BE2C (cell line): Measurements from ENCODE around the gene CPXM1. TPM values are rescaled to one million over a fixed set of nuclear protein-coding genes. Genes with fewer than 3 reads are reported as not detected.

Experiments used
- DNase-seq: peaks from one replicate; pipeline ENCODE4 v3.0.0-alpha.2; 2020
- H3K27me3 ChIP-seq: fragments of 250-450 bp; sonication (Bioruptor Pico); 2 replicates; pipeline ENCODE4 v1.5.1; 2020; ENCODE audit warnings: mild to moderate bottlenecking
- H3K36me3 ChIP-seq: fragments of 250-450 bp; sonication (Bioruptor Pico); 2 replicates; pipeline ENCODE4 v1.5.1; 2020; ENCODE audit warnings: mild to moderate bottlenecking
- H3K4me1 ChIP-seq: fragments of 250-450 bp; sonication (Bioruptor Pico); 2 replicates; pipeline ENCODE4 v1.5.1; 2020
- H3K4me3 ChIP-seq: 2 replicates; pipeline ENCODE4 v1.5.1; 2011; ENCODE audit warnings: low read depth, low read length
- H3K9me3 ChIP-seq: fragments of 250-450 bp; sonication (Bioruptor Pico); 2 replicates; pipeline ENCODE4 v1.5.1; 2020
- polyA plus RNA-seq: library from polyadenylated mRNA; unstranded; fragments of >200 nt; gene quantifications from one replicate; pipeline ENCODE4 v1.2.1, GENCODE V29; 2012; ENCODE audit warnings: low read depth, missing spikeins; ENCODE audit not compliant: insufficient read length, insufficient read depth
- TF ChIP-seq, protein P1 (sequence below): IDR thresholded peaks from 2 replicates; pipeline ENCODE4 v1.5.1; 2012; ENCODE audit warnings: mild to moderate bottlenecking, low read depth, low read length

CPXM1 gene
- 15.6 TPM for polyA plus RNA-seq

DNA sequence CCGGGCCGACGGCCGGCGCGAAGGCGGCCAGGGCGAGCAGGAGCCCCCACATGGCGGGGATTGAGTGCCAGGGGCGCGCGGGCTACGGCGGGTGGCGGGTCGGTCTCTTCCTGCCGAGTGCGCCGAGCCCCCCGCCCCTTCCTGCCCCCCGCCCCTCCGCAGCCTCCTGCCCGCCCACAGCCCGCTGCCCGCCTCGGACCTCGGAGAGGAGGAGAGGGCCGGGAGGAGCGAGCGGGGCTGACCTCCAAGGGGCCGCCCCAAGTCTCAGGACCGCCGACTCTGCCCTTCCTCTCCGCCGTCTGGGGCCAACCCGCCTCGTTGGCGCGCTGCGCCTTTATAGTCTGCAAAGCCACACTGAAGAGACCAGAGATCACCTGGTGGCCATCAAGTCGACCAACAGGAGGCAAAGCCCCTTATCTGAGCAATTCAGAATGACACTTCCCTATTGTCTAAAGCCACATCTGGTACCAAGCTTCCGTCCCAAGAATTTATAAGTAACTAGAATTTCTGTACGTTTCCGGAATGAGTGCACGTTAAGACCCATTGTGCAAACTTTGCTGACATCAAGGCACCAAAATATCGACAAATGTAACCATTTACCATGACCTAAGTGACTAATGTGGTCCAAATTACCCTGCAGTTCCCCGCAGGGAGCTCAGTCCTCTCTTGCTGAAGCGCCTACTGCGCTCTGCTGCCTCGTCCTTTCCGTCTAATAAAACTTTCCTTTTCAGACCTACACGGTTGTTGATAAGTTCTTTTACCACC is at the start of gene CPXM1:
CPXM1 (minus strand) TSS at position 107 of the 765 bp plus-strand sequence; CDS start at position 52, 55 bp downstream.
- peaks cover 41% of the 10 kb centered on the region for H3K27me3 ChIP-seq
- no peaks in the 10 kb centered on the region for H3K36me3 ChIP-seq
- H3K4me1 ChIP-seq: no peaks in the 10 kb centered on the region
- TF ChIP-seq, protein P1, sequence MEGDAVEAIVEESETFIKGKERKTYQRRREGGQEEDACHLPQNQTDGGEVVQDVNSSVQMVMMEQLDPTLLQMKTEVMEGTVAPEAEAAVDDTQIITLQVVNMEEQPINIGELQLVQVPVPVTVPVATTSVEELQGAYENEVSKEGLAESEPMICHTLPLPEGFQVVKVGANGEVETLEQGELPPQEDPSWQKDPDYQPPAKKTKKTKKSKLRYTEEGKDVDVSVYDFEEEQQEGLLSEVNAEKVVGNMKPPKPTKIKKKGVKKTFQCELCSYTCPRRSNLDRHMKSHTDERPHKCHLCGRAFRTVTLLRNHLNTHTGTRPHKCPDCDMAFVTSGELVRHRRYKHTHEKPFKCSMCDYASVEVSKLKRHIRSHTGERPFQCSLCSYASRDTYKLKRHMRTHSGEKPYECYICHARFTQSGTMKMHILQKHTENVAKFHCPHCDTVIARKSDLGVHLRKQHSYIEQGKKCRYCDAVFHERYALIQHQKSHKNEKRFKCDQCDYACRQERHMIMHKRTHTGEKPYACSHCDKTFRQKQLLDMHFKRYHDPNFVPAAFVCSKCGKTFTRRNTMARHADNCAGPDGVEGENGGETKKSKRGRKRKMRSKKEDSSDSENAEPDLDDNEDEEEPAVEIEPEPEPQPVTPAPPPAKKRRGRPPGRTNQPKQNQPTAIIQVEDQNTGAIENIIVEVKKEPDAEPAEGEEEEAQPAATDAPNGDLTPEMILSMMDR: no peak
- H3K9me3 ChIP-seq: no peaks in the 10 kb centered on the region
- DNase-seq: no peak
- peak within 1 kb of the TSS; percentile 16 for H3K4me3 ChIP-seq

DNA sequence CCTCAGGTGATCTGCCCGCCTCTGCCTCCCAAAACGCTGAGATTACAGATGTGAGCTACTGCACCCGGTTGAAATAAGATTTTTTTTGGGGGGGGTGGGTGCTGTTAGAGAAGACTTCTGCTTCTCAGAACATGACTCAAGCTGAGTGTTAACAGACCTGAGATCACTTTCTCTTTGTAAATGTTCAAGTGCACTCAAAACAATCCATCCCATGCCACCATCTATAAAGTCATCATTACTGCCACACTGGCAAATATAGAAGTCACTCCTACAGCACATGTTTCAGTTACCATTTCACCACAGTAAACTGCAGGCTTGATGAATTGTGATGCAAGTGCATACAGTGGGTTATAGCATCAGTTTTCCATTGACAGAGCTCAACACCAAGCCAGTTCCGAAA is 49.1 kb upstream of the CPXM1 start:
- DNase-seq: no peak
- H3K36me3 ChIP-seq: no peaks in the 10 kb centered on the region
- TF ChIP-seq, protein P1: no peak

DNA sequence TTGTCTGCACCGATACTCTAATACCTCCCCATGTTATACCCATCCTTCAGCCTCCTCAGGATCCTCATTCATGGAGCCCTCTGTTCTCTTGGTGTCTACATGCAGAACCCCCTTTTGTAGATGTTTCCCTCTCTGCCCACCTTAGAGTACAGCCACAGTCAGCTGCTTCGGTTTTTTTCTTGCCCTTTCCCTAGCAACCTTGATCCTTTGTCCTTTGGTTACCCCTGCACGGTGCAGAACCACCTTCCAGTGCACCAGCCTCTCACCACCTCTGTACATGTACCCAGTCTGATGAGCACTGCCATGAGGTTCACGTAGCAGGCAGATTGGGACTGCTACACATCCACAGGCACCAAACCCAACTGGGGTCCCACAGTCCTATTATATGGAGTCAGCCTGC is 47.4 kb upstream of the CPXM1 start:
- Histone ChIP-seq H3K4me3 (no peak overlapping the region), H3K4me1 (no peaks in the 10 kb centered on the region), H3K9me3 (no peaks in the 10 kb centered on the region), H3K36me3 (no peaks in the 10 kb centered on the region), H3K27me3 (no peaks in the 10 kb centered on the region)
- TF ChIP-seq, protein P1: no peak
- DNase-seq: no peak

More for the DNA sequence above, 49.1 kb upstream of the CPXM1 start:
- Histone ChIP-seq H3K9me3 (no peaks in the 10 kb centered on the region), H3K4me1 (no peaks in the 10 kb centered on the region), H3K4me3 (no peak overlapping the region), H3K27me3 (no peaks in the 10 kb centered on the region)

DNA sequence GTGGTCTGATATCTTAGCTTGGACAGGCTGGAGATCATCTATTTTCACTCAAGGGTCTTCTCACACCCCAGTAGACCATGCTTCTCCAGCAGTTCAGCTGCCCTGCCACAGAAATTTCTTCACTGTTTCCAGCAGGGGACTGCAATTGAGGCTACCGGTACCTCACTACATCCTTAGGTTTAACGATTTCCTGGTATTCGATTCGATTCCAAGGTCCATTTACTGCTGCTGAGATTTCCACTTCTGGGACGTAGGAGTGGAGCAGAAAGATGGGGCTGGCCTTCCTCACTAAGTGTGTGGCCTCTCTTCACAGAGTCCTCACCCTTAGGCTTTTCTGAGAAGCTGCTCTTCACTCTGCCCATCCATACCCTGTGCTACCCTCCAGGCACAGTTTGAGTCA is 46.3 kb upstream of the CPXM1 start:
- no peak for DNase-seq
- no peaks in the 10 kb centered on the region for H3K9me3 ChIP-seq
- TF ChIP-seq, protein P1: no peak
- no peaks in the 10 kb centered on the region for H3K27me3 ChIP-seq
- H3K4me1 ChIP-seq: no peaks in the 10 kb centered on the region
- no peak overlapping the region for H3K4me3 ChIP-seq
- no peaks in the 10 kb centered on the region for H3K36me3 ChIP-seq

DNA sequence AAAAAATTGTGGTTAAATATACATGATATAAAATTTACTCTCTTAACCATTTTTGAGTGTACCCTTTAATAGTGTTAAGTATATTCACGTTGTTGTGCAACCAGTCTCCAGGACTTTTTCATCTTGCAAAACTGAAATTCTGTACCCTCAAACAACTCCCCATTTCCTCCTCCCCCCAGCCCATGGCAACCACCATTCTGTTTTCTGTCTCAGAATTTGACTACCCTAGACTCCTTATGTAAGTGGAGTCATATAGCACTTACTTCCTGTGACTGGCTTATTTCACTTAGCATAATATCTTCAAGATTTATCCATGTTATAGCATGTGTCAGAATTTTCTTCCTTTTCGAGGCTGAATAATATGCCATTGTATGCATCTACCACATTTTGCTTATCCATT is 45.2 kb upstream of the CPXM1 start:
- no peaks in the 10 kb centered on the region for H3K9me3 ChIP-seq
- H3K27me3 ChIP-seq: no peaks in the 10 kb centered on the region
- DNase-seq: no peak
- no peaks in the 10 kb centered on the region for H3K4me1 ChIP-seq
- TF ChIP-seq, protein P1: no peak
- no peaks in the 10 kb centered on the region for H3K36me3 ChIP-seq
- H3K4me3 ChIP-seq: no peak overlapping the region

DNA sequence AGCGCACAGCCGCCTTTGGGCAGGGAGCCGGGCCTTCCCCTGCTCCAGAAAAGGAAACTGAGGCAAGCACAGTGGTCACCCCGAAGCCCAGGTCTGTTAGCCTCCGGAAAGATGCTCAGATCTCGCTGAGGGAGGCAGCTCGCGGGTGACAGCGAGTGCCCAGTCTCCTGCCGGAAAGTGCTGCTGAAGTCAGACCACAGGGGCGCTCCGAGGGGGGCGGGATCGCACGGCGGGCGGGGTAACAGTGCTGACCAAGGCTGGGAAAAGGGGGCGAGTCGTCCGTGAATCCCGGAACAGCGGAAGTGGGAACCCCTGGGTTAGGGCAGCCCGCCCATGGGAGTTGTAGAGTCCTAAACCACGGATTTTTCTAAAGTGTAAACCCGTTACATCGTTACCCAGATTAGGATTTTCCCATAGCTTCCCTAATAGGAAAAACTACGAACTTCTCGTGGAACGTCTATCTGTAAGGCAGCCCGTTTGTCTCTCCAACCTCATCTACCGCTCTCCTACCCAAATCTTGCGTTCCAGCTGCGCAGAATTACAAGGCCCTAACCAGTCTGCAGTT is 40.6 kb upstream of the CPXM1 start:
- TF ChIP-seq, protein P1: no peak
- no peaks in the 10 kb centered on the region; the same call in 1 of the 2 replicates for H3K9me3 ChIP-seq
- 0 out of 2 replicates have a peak, but pooled peaks cover 4% of the 10 kb centered on the region for H3K36me3 ChIP-seq
- H3K27me3 ChIP-seq: no peaks in the 10 kb centered on the region
- peak overlapping the region; percentile 73 for H3K4me3 ChIP-seq
- DNase-seq: peak; percentile 27
- no peaks in the 10 kb centered on the region for H3K4me1 ChIP-seq
